Upper lobe of left lung (tissue), 6 donors: ENCODE data around the gene DOCK11. TPM values are rescaled to one million over a fixed set of nuclear protein-coding genes. Genes with fewer than 3 reads are reported as not detected.

Experiments used
- ATAC-seq, 2 donors: fragments of 200-7000 bp; cut with Tn5 transposase; one replicate each; pipeline ENCODE4 v1.9.1; 2022; ENCODE audit warnings: mild to moderate bottlenecking in 2 of 2, moderate library complexity in 2 of 2; ENCODE audit not compliant: low FRiP score in 2 of 2
- DNase-seq, 2 donors: peaks; one replicate each; pipeline ENCODE4 v3.0.0-alpha.2; 2019 to 2020
- H3K27ac ChIP-seq, 4 donors: fragments of 200-600 bp; sonication (generic); one replicate each; pipeline ENCODE4 v1.5.1; 2016 to 2019
- H3K27me3 ChIP-seq, 4 donors: fragments of 200-600 bp; sonication (generic); one replicate each; pipeline ENCODE4 v1.5.1; 2017 to 2019
- H3K36me3 ChIP-seq, 4 donors: fragments of 200-600 bp; sonication (generic); one replicate each; pipeline ENCODE4 v1.5.1; 2016 to 2019
- H3K4me1 ChIP-seq, 4 donors: fragments of 200-600 bp; sonication (generic); one replicate each; pipeline ENCODE4 v1.5.1; 2018 to 2019
- H3K4me3 ChIP-seq, 4 donors: fragments of 200-600 bp; sonication (generic); one replicate each; pipeline ENCODE4 v1.5.1; 2017 to 2019; ENCODE audit warnings: mild to moderate bottlenecking in 2 of 4, moderate library complexity in 1 of 4
- H3K9me3 ChIP-seq, 4 donors: fragments of 200-600 bp; sonication (generic); one replicate each; pipeline ENCODE4 v1.5.1; 2018 to 2019
- CTCF ChIP-seq, 6 experiments: fragments of 450-650 bp in 4 of 6; fragments of 200-600 bp in 2 of 6; sonication (generic) in 2 of 6; IDR thresholded peaks; one replicate each; pipeline ENCODE4 v1.5.1; 2016 to 2019; ENCODE audit warnings: antibody characterized with exemption in 6 of 6
- EP300 ChIP-seq, 4 donors: sonication (generic); formaldehyde crosslinking; IDR thresholded peaks; one replicate each; pipeline ENCODE4 v1.5.1; 2017; ENCODE audit warnings: antibody characterized with exemption in 4 of 4, control low read depth in 2 of 4
- POLR2A ChIP-seq, 4 donors: fragments of 450-650 bp; IDR thresholded peaks; one replicate each; pipeline ENCODE4 v1.5.1; 2016 to 2017; ENCODE audit warnings: antibody characterized with exemption in 4 of 4, mild to moderate bottlenecking in 2 of 4
- POLR2AphosphoS5 ChIP-seq, 2 donors: sonication (generic); formaldehyde crosslinking; IDR thresholded peaks; one replicate each; pipeline ENCODE4 v1.5.1; 2017; ENCODE audit warnings: antibody characterized with exemption in 2 of 2
- WGBS, 2 donors: methylation state at CpG; one replicate each; pipeline ENCODE4 v1.1.5; 2017 to 2018; 5-methylcytosine and 5-hydroxymethylcytosine counted together
- total RNA-seq, 6 donors: library from RNA; depleted of rRNA in 4 of 6; stranded (reverse); fragments of >200 nt in 4 of 6; gene quantifications; one replicate each; pipeline versions ENCODE4 v1.1.0 to v1.2.1, GENCODE V29; 2016 to 2021
- donor health status: DM: no; HTN: no; CAD: no; lungs with moderate emphysema.
- donor health status: DM: no; HTN: yes; CAD: no; lungs with severe emphysema.

Gene DOCK11
- total RNA-seq, 6 donors from 2014 or later: 20.6 to 51.6 (median 42.1) TPM

DNA sequence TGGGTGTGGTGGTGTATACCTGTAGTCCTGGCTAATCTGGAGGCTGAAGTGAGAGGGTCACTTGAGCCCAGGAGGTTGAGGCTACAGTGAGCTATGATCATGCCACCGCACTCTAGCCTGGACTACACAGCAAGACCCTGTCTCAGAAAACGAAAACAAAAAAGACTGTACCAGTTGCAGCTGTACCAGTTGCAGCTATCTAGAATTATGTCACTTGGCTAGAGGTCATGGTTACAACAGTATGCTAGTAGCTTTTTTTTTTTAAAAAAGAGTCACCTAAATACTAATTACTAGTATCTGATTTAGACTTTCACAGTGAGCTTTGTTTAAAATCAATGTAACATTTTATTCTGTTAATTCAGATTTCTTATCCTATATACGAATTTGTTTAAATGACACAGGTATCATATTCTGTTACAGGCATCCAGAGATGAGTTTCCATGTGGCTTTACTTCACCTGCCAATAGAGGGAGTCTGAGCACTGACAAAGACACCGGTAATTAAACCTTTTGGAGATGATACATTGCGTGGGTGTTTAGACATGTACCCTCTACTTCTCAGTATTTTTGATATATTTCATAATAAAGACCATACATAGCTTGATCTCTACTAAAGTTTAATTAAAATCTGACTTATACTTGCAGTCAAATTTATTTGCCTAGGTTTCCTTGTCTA, 131.6 kb downstream of the DOCK11 start:
- ATAC-seq (no peak), DNase-seq (no peak)
- TF ChIP-seq CTCF (IDR thresholded peaks at IDR 0.05) (peak in 3 of 6 experiments; percentile 9 to 13 (median 12)), POLR2AphosphoS5 (IDR thresholded peaks at IDR 0.05) (no peak), EP300 (IDR thresholded peaks at IDR 0.05) (no peak), POLR2A (IDR thresholded peaks at IDR 0.05) (no peak)
- Histone ChIP-seq H3K27me3 (no peaks in the 10 kb centered on the region), H3K4me3 (no peak overlapping the region), H3K9me3 (no peaks in the 10 kb centered on the region), H3K36me3 (peaks cover 0 to 7% (median 0%) of the 10 kb centered on the region in 4 donors), H3K27ac (no peak overlapping the region), H3K4me1 (no peaks in the 10 kb centered on the region)
- WGBS, 2 donors: 40 to 64% methylated on average over 4 to 5 of the region's 5 CpGs

- ATAC-seq (peak; percentile 43 to 55), DNase-seq (no peak)
- Histone ChIP-seq H3K27ac (no peak overlapping the region), H3K4me3 (no peak overlapping the region), H3K4me1 (no peaks in the 10 kb centered on the region), H3K27me3 (no peaks in the 10 kb centered on the region), H3K9me3 (no peaks in the 10 kb centered on the region), H3K36me3 (peaks cover 0 to 7% (median 2%) of the 10 kb centered on the region in 4 donors)
- 68 to 77% methylated on average over 7 of the region's 7 CpGs for WGBS, 2 donors
- TF ChIP-seq POLR2A (IDR thresholded peaks at IDR 0.05): no peak
- no peak for TF ChIP-seq CTCF (IDR thresholded peaks at IDR 0.05)
- no peak for TF ChIP-seq EP300 (IDR thresholded peaks at IDR 0.05)
- no peak for TF ChIP-seq POLR2AphosphoS5 (IDR thresholded peaks at IDR 0.05)
These were observed 135.2 kb downstream of the DOCK11 start for GRCh38 chrX:118630848-118631247.

GRCh38 chrX:118631586-118631985, 136.0 kb downstream of the DOCK11 start:
- DNase-seq (no peak), ATAC-seq (no peak)
- no peak overlapping the region for H3K4me3 ChIP-seq
- TF ChIP-seq POLR2AphosphoS5 (IDR thresholded peaks at IDR 0.05) (no peak), POLR2A (IDR thresholded peaks at IDR 0.05) (no peak), CTCF (IDR thresholded peaks at IDR 0.05) (no peak), EP300 (IDR thresholded peaks at IDR 0.05) (no peak)
- H3K27me3 ChIP-seq: no peaks in the 10 kb centered on the region
- peaks cover 0 to 4% (median 2%) of the 10 kb centered on the region in 4 donors for H3K36me3 ChIP-seq
- H3K9me3 ChIP-seq: no peaks in the 10 kb centered on the region
- H3K27ac ChIP-seq: peak overlapping the region in 2 of 4 donors; percentile 21 to 32
- WGBS, 2 donors: 81 to 83% methylated on average over 1 of the region's 1 CpG
- H3K4me1 ChIP-seq: no peaks in the 10 kb centered on the region

DNA sequence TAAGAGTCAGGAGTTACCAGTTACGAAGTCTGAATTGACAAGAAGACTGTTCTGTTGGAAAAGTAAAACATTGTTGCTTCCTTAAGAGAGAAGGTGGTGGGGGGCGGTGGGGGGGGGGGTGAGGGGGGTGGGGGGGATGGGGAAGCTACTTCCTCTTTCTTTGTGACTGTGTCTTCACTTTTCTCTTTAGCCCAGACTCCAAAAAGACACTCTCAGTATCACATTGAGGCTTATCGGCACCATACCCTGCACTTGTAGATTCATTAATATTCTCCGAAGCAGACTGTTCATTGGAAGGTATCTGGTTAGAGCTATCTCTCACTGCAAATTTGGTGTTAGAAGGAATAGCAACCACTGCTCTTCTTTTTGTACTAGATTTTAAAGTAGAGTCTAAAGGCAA, 137.2 kb downstream of the DOCK11 start:
- no peak for DNase-seq
- Histone ChIP-seq H3K27ac (no peak overlapping the region), H3K4me3 (no peak overlapping the region), H3K4me1 (no peaks in the 10 kb centered on the region), H3K9me3 (no peaks in the 10 kb centered on the region), H3K36me3 (peaks cover 0 to 4% (median 0%) of the 10 kb centered on the region in 4 donors), H3K27me3 (no peaks in the 10 kb centered on the region)
- WGBS, 2 donors: 57 to 61% methylated on average over 4 of the region's 4 CpGs
- no peak for ATAC-seq
- no peak for TF ChIP-seq POLR2AphosphoS5 (IDR thresholded peaks at IDR 0.05)
- TF ChIP-seq POLR2A (IDR thresholded peaks at IDR 0.05): no peak
- no peak for TF ChIP-seq CTCF (IDR thresholded peaks at IDR 0.05)
- no peak for TF ChIP-seq EP300 (IDR thresholded peaks at IDR 0.05)

DNA sequence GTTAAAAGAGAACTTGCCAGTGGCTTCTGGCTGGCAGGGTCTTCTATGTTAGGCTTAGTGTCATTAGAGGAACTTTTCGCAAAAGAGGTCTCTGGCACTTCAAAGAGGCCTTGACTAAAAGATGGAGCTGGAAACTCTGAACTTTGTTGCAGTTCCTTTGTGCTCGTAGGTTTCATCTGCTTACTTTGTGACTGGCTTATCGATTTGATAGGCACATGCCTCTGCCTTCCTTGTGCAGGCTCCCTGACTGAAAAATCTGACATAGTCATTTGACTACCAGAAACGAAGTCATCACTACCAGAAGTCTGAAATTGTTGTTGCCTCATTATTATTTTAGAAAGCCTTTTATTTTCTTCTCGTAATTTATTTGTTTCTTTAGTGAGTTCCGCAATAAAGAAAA, 137.9 kb downstream of the DOCK11 start:
- no peak overlapping the region for H3K4me3 ChIP-seq
- no peaks in the 10 kb centered on the region for H3K27me3 ChIP-seq
- TF ChIP-seq EP300 (IDR thresholded peaks at IDR 0.05) (no peak), CTCF (IDR thresholded peaks at IDR 0.05) (no peak), POLR2A (IDR thresholded peaks at IDR 0.05) (no peak), POLR2AphosphoS5 (IDR thresholded peaks at IDR 0.05) (no peak)
- DNase-seq: no peak
- peaks cover 0 to 4% (median 0%) of the 10 kb centered on the region in 4 donors for H3K36me3 ChIP-seq
- no peak overlapping the region for H3K27ac ChIP-seq
- no peaks in the 10 kb centered on the region for H3K9me3 ChIP-seq
- no peak for ATAC-seq
- WGBS, 2 donors: 80 to 87% methylated on average over 6 of the region's 6 CpGs
- H3K4me1 ChIP-seq: no peaks in the 10 kb centered on the region
